Testis (tissue), 3 donors: ENCODE measurements around the gene EBP. TPM values are rescaled to one million over a fixed set of nuclear protein-coding genes. Genes with fewer than 3 reads are reported as not detected.

Experiments used
- DNase-seq: peaks from one replicate; pipeline ENCODE4 v3.0.0-alpha.2; 2019
- H3K27ac ChIP-seq, 2 donors: fragments of 200-600 bp; sonication (generic); one replicate each; pipeline ENCODE4 v1.5.1; 2019
- H3K27me3 ChIP-seq: fragments of 200-600 bp; sonication (generic); one replicate; pipeline ENCODE4 v1.5.1; 2019
- H3K36me3 ChIP-seq: fragments of 200-600 bp; sonication (generic); one replicate; pipeline ENCODE4 v1.5.1; 2017; ENCODE audit warnings: low read depth; ENCODE audit errors: missing control alignments
- H3K4me1 ChIP-seq: fragments of 200-600 bp; sonication (generic); one replicate; pipeline ENCODE4 v1.5.1; 2019
- H3K4me3 ChIP-seq, 2 donors: fragments of 200-600 bp; sonication (generic); one replicate each; pipeline ENCODE4 v1.5.1; 2017 to 2019
- H3K9me3 ChIP-seq: fragments of 200-600 bp; sonication (generic); one replicate; pipeline ENCODE4 v1.5.1; 2017
- CTCF ChIP-seq, 3 experiments: fragments of 450-650 bp in 2 of 3; fragments of 200-600 bp in 1 of 3; sonication (generic) in 1 of 3; IDR thresholded peaks; one replicate each; pipeline ENCODE4 v1.5.1; 2016 to 2019; ENCODE audit warnings: antibody characterized with exemption in 3 of 3, mild to moderate bottlenecking in 2 of 3, moderate library complexity in 1 of 3
- POLR2A ChIP-seq: fragments of 450-650 bp; IDR thresholded peaks from one replicate; pipeline ENCODE4 v1.6.1; 2017; ENCODE audit warnings: antibody characterized with exemption, mild to moderate bottlenecking, moderate library complexity
- WGBS, 2 donors: methylation state at CpG; one replicate each; pipeline ENCODE4 v1.1.5; 2018; 5-methylcytosine and 5-hydroxymethylcytosine counted together
- intact Hi-C: fragments of 100-400 bp; cut with DNase I; formaldehyde crosslinking; loops from one replicate; pipeline ENCODE4 v1.15.1; 2023; ENCODE audit warnings: low total_unique reads
- polyA plus RNA-seq: library from polyadenylated mRNA; stranded (reverse); fragments of 350-450 nt; fragmentation: Illumina TruSeq; extraction: RNeasy Lipid Tissue Mini Kit (QIAGEN cat#74804); gene quantifications from one replicate; pipeline ENCODE4 v1.2.3, GENCODE V29; 2014; ENCODE audit warnings: low read depth, low replicate concordance; ENCODE audit not compliant: insufficient read depth
- total RNA-seq, 2 donors: library from RNA; depleted of rRNA; stranded (reverse); fragments of >200 nt; gene quantifications; one replicate each; pipeline ENCODE4 v1.2.3, GENCODE V29; 2016

EBP gene
- total and polyA plus RNA-seq, 3 donors from 2014 or later: 30.4 to 61.0 (median 48.8) TPM

GRCh38 chrX:48531358-48531959 lies 9.9 kb downstream of the EBP start:
- intact Hi-C loops: no loop called here
- TF ChIP-seq POLR2A (no peak), CTCF (IDR thresholded peaks at IDR 0.05) (no peak)
- WGBS, 2 donors: 74 to 78% methylated on average over 4 to 5 of the region's 5 CpGs
- no peaks in the 10 kb centered on the region for H3K27me3 ChIP-seq
- no peak overlapping the region for H3K4me3 ChIP-seq
- H3K4me1 ChIP-seq: no peaks in the 10 kb centered on the region
- no peaks in the 10 kb centered on the region for H3K36me3 ChIP-seq
- DNase-seq: no peak
- no peaks in the 10 kb centered on the region for H3K9me3 ChIP-seq
- H3K27ac ChIP-seq: no peak overlapping the region

- Histone ChIP-seq H3K9me3 (no peaks in the 10 kb centered on the region), H3K4me1 (no peaks in the 10 kb centered on the region), H3K4me3 (no peak overlapping the region), H3K27ac (no peak overlapping the region), H3K27me3 (no peaks in the 10 kb centered on the region), H3K36me3 (no peaks in the 10 kb centered on the region)
- WGBS, 2 donors: 100% methylated on average over 1 of the region's 1 CpG; no CpG with 5 or more reads in 1 of the 2 donors
- no peak for TF ChIP-seq POLR2A
- no peak for TF ChIP-seq CTCF (IDR thresholded peaks at IDR 0.05)
- DNase-seq: no peak
- intact Hi-C loops: no loop called here
Measured at GRCh38 chrX:48532161-48532560, 10.6 kb downstream of the EBP start.

GRCh38 chrX:48533165-48533564 lies 11.6 kb downstream of the EBP start:
- Histone ChIP-seq H3K27ac (no peak overlapping the region), H3K4me1 (no peaks in the 10 kb centered on the region), H3K9me3 (no peaks in the 10 kb centered on the region), H3K36me3 (no peaks in the 10 kb centered on the region), H3K4me3 (no peak overlapping the region), H3K27me3 (no peaks in the 10 kb centered on the region)
- no peak for TF ChIP-seq CTCF (IDR thresholded peaks at IDR 0.05)
- TF ChIP-seq POLR2A: no peak
- no peak for DNase-seq
- intact Hi-C loops: no loop called here
- WGBS, 2 donors: 100% methylated on average over 2 to 3 of the region's 3 CpGs

- WGBS, 2 donors: 60 to 69% methylated on average over 16 to 22 of the region's 23 CpGs
Measured at GRCh38 chrX:48538641-48539344, 17.2 kb downstream of the EBP start.

More at GRCh38 chrX:48538641-48539344, 17.2 kb downstream of the EBP start:
- Histone ChIP-seq H3K27ac (peak overlapping the region; percentile 91), H3K9me3 (no peaks in the 10 kb centered on the region), H3K4me3 (peak overlapping the region; percentile 62 to 79), H3K4me1 (no peaks in the 10 kb centered on the region), H3K36me3 (no peaks in the 10 kb centered on the region), H3K27me3 (no peaks in the 10 kb centered on the region)
- no peak for DNase-seq
- TF ChIP-seq CTCF (IDR thresholded peaks at IDR 0.05) (no peak), POLR2A (no peak)
- intact Hi-C loops: no loop called here
